AG04450 (cell line): ENCODE data around the gene CHDH. TPM values are rescaled to one million over a fixed set of nuclear protein-coding genes. Genes with fewer than 3 reads are reported as not detected.

Source experiments
- CTCF ChIA-PET: fragments of 300-600, 350-600 bp; formaldehyde crosslinking; extraction: SDS; loops from one replicate; lab custom pipeline; 2022; ENCODE audit warnings: antibody characterized with exemption, inconsistent platforms; lab: Charles Lee
- POLR2A ChIA-PET: fragments of 350-600 bp; formaldehyde crosslinking; extraction: SDS; loops from one replicate; lab custom pipeline; 2021; ENCODE audit warnings: antibody characterized with exemption, inconsistent platforms; lab: Yijun Ruan, JAX
- DNase-seq: peaks from one replicate; pipeline ENCODE4 v3.0.0-alpha.2; 2011; ENCODE audit warnings: low read depth, low spot score
- H3K27ac ChIP-seq: one replicate; pipeline ENCODE4 v1.5.1; 2012; ENCODE audit warnings: low read depth, low read length, control low read depth
- H3K27me3 ChIP-seq: one replicate; pipeline ENCODE4 v1.6.0; 2012; ENCODE audit warnings: low read length; ENCODE audit not compliant: control insufficient read depth, insufficient read depth
- H3K4me3 ChIP-seq: 2 replicates; pipeline ENCODE4 v1.5.1; 2011; ENCODE audit warnings: mild to moderate bottlenecking, low read depth, low read length, control low read depth
- H3K9me3 ChIP-seq: 2 replicates; pipeline ENCODE4 v1.5.1; 2012; ENCODE audit warnings: low read length; ENCODE audit not compliant: control insufficient read depth, insufficient read depth
- polyA plus RNA-seq: library from polyadenylated mRNA; depleted of rRNA; stranded (reverse); fragments of >200 nt; gene quantifications from 2 replicates; pipeline ENCODE4 v1.2.3, GENCODE V29; 2011
- TF ChIP-seq, protein P1 (sequence below): IDR thresholded peaks from 2 replicates; pipeline ENCODE4 v1.5.1; 2011; ENCODE audit warnings: low read depth, low read length, control low read depth, inconsistent platforms

CHDH gene
- polyA plus RNA-seq, 1 experiment = 0.01 TPM

- Histone ChIP-seq H3K9me3 (no peaks in the 10 kb centered on the region; the same call in 1 of the 2 replicates), H3K27me3 (peaks cover 2% of the 10 kb centered on the region), H3K27ac (no peak overlapping the region), H3K4me3 (no peak overlapping the region)
- POLR2A ChIA-PET = no interaction called here
- TF ChIP-seq, protein P1, sequence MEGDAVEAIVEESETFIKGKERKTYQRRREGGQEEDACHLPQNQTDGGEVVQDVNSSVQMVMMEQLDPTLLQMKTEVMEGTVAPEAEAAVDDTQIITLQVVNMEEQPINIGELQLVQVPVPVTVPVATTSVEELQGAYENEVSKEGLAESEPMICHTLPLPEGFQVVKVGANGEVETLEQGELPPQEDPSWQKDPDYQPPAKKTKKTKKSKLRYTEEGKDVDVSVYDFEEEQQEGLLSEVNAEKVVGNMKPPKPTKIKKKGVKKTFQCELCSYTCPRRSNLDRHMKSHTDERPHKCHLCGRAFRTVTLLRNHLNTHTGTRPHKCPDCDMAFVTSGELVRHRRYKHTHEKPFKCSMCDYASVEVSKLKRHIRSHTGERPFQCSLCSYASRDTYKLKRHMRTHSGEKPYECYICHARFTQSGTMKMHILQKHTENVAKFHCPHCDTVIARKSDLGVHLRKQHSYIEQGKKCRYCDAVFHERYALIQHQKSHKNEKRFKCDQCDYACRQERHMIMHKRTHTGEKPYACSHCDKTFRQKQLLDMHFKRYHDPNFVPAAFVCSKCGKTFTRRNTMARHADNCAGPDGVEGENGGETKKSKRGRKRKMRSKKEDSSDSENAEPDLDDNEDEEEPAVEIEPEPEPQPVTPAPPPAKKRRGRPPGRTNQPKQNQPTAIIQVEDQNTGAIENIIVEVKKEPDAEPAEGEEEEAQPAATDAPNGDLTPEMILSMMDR = no peak
- CTCF ChIA-PET = no interaction called here
- DNase-seq = no peak
Observed at GRCh38 chr3:53826048-53826447, 20.2 kb downstream of the CHDH start.

- CTCF ChIA-PET = no interaction called here
Observed at GRCh38 chr3:53824795-53825194, 21.4 kb downstream of the CHDH start.

GRCh38 chr3:53823956-53824657 lies 22.1 kb downstream of the CHDH start:
- ChIA-PET POLR2A (no interaction called here), CTCF (no interaction called here)
- Histone ChIP-seq H3K27ac (no peak overlapping the region), H3K4me3 (no peak overlapping the region), H3K27me3 (peaks cover 2% of the 10 kb centered on the region), H3K9me3 (no peaks in the 10 kb centered on the region; the same call in 1 of the 2 replicates)
- TF ChIP-seq, protein P1 = no peak
- no peak for DNase-seq

More at GRCh38 chr3:53824795-53825194, 21.4 kb downstream of the CHDH start:
- Histone ChIP-seq H3K4me3 (no peak overlapping the region), H3K9me3 (no peaks in the 10 kb centered on the region; the same call in 1 of the 2 replicates), H3K27ac (no peak overlapping the region), H3K27me3 (peaks cover 2% of the 10 kb centered on the region)
- TF ChIP-seq, protein P1 = no peak
- DNase-seq = no peak
- POLR2A ChIA-PET = no interaction called here

- Histone ChIP-seq H3K27ac (no peak overlapping the region), H3K27me3 (peaks cover 2% of the 10 kb centered on the region), H3K9me3 (no peaks in the 10 kb centered on the region; the same call in 1 of the 2 replicates), H3K4me3 (no peak overlapping the region)
- ChIA-PET POLR2A (no interaction called here), CTCF (no interaction called here)
- TF ChIP-seq, protein P1 = no peak
- no peak for DNase-seq
Observed at GRCh38 chr3:53823026-53823955, 22.9 kb downstream of the CHDH start.
